ENCODE data around the gene RANBP17. TPM values are rescaled to one million over a fixed set of nuclear protein-coding genes. Genes with fewer than 3 reads are reported as not detected.
A peak's percentile ranks its signal among the peaks of the same experiment; 100 is the strongest.

Gene RANBP17
- total and polyA plus RNA-seq, 8 donors, result 3.5 to 11.3 (median 7.9) TPM

DNA sequence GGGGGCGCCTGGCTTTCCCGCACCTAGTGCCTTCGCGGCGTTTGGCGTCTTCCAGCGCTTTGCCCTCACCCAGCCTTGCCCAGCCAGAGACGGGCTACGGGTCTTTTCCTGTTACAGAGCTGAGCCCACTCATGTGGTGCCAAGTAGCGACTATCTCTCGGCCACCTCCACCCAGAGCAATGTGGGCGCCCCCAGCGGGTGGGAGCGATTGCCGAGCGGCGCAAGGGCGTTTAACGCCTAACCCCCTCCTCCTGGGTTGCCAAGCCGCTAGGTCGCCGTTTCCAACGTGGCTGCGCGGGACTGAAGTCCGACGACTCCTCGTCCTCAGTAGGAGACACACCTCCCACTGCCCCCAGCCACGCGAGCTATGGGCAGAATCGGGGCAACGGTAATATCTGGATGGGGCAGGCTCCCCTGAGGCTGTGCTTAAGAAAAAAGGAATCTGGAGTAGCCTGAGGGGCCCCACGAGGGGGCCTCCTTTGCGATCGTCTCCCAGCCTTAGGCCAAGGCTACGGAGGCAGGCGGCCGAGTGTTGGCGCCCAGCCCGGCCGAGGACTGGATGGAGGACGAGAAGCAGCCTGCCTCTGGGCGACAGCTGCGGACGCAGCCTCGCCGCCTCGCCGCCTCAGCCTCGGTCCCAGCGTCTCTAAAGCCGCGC is 453.0 kb downstream of the RANBP17 start:
- H3K27me3 ChIP-seq, result peaks cover 0 to 69% (median 26%) of the 10 kb centered on the region in 4 donors
- TF ChIP-seq CTCF (IDR thresholded peaks at IDR 0.05), result no peak
- FAIRE-seq (no peak), DNase-seq (peak in 2 of 6 donors; percentile 78 to 79), ATAC-seq (peak in 3 of 4 donors; percentile 22 to 35 (median 31))
- H3K4me1 ChIP-seq, result peaks cover 8 to 31% (median 12%) of the 10 kb centered on the region in 3 donors
- no peak overlapping the region for H3K4me3 ChIP-seq
- 4% methylated on average over 53 of the region's 53 CpGs for WGBS, 2 donors
- H3K9me3 ChIP-seq, result no peaks in the 10 kb centered on the region
- H3K36me3 ChIP-seq, result no peaks in the 10 kb centered on the region
- no peak overlapping the region for H3K27ac ChIP-seq
- intact Hi-C loops (cut with DNase I), result no loop called here

DNA sequence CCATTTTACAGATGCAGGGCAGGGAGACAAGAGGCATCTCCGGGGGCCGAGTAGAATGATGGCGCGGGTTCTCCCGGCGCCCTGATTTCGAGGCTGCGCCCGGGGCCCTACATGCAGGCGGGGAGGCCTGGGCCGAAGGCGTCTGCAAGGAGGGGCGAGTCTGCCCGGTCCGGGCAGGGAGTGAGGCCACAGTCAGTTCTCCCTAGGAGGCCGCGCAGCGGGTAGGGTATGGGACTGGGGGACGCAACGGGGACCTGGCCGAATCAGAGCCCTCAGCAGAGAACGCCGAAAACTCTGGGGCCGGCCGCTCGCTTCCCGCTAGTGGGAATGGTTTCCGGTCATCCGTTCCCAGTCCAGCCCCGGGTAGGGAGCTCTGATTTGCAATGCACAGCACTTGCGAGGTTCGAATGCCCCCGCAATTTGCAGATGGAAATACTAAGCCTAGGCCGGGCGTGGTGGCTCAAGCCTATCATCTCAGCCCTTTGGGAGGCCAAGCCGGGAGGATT is 453.6 kb downstream of the RANBP17 start:
- intact Hi-C loops (cut with DNase I), result no loop called here
- TF ChIP-seq CTCF (IDR thresholded peaks at IDR 0.05), result no peak
- FAIRE-seq, result no peak
- H3K27me3 ChIP-seq, result peaks cover 0 to 66% (median 25%) of the 10 kb centered on the region in 4 donors
- H3K9me3 ChIP-seq, result no peaks in the 10 kb centered on the region
- peak in 1 of 6 donors; percentile 70 for DNase-seq
- ATAC-seq, result no peak
- 7 to 8% methylated on average over 36 of the region's 36 CpGs for WGBS, 2 donors
- H3K27ac ChIP-seq, result no peak overlapping the region
- H3K4me3 ChIP-seq, result no peak overlapping the region
- H3K36me3 ChIP-seq, result no peaks in the 10 kb centered on the region
- peaks cover 8 to 31% (median 12%) of the 10 kb centered on the region in 3 donors for H3K4me1 ChIP-seq

GRCh38 chr5:171315925-171316257 is 454.1 kb downstream of the RANBP17 start:
- H3K36me3 ChIP-seq, result no peaks in the 10 kb centered on the region
- no peak overlapping the region for H3K27ac ChIP-seq
- peak overlapping the region in 1 of 4 donors; percentile 29 for H3K4me3 ChIP-seq
- peaks cover 0 to 64% (median 24%) of the 10 kb centered on the region in 4 donors for H3K27me3 ChIP-seq
- no peaks in the 10 kb centered on the region for H3K9me3 ChIP-seq
- no peak for DNase-seq
- H3K4me1 ChIP-seq, result peaks cover 8 to 31% (median 12%) of the 10 kb centered on the region in 3 donors
- FAIRE-seq, result no peak
- TF ChIP-seq CTCF (IDR thresholded peaks at IDR 0.05), result no peak
- 16 to 17% methylated on average over 20 of the region's 20 CpGs for WGBS, 2 donors
- intact Hi-C loops (cut with DNase I), result no loop called here
- ATAC-seq, result no peak

DNA sequence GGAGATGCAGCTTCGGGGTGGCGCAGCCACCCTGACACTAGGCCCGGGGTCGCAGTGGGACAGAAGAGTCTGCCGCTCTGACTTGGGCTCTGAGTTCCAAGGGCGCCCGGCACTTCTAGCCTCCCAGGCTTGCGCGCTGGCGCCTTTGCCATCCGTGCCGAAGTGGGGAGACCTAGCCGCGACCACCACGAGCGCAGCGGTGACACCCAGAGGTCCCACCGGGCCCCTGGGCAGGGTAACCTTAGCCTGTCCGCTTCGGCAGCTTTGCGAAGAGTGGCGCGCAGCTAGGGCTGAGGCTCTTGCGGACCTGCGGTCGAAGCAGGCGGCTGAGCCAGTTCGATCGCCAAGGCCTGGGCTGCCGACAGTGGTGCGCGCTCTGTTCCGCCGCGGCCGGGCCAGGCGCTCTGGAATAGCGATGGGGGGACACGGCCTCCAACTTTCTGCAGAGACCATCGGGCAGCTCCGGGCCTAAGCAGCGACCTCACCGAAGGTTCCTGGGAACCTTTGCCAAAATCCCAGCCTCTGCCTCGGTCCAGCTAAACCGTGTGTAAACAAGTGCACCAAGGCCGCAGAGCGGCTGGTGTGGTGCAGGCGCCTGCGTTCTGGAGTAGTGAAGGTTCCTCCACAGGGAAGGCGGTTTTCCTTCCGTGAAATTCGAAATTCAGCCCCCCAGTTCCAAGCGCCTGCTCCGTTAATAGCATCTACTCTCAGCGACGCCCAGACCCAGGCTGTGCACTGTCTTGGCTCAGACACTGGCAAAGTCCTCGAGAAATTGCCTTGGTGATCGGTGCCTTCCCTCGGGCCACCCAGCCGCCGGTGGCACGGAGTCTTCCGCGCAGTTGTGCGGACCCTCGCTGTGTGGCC is 454.7 kb downstream of the RANBP17 start:
- TF ChIP-seq CTCF (IDR thresholded peaks at IDR 0.05), result no peak
- intact Hi-C loops (cut with DNase I), result no loop called here
- Histone ChIP-seq H3K4me1 (peaks cover 8 to 29% (median 12%) of the 10 kb centered on the region in 3 donors), H3K36me3 (no peaks in the 10 kb centered on the region), H3K27ac (no peak overlapping the region), H3K9me3 (no peaks in the 10 kb centered on the region), H3K27me3 (peaks cover 0 to 58% (median 22%) of the 10 kb centered on the region in 4 donors), H3K4me3 (peak overlapping the region in 3 of 4 donors; percentile 7 to 29 (median 22))
- FAIRE-seq (no peak), DNase-seq (peak in 5 of 6 donors; percentile 25 to 79 (median 29)), ATAC-seq (peak; percentile 60 to 82 (median 72))
- 4% methylated on average over 65 to 66 of the region's 66 CpGs for WGBS, 2 donors

Measured in pancreas (tissue), 10 donors.